HG02943 (cell line): ENCODE measurements around the gene RRM2.
"Not testable (repeated sequence)": the region's sequence is repeated elsewhere in the genome, so short reads cannot be mapped to it uniquely, and the experiment has no call there.

Experiments used
- ATAC-seq: cut with Tn5 transposase; IDR thresholded peaks from one replicate; pipeline ENCODE4 v1.9.1; 2021; ENCODE audit warnings: mild to moderate bottlenecking, low read depth, moderate library complexity; ENCODE audit not compliant: unreplicated experiment

Gene RRM2

DNA sequence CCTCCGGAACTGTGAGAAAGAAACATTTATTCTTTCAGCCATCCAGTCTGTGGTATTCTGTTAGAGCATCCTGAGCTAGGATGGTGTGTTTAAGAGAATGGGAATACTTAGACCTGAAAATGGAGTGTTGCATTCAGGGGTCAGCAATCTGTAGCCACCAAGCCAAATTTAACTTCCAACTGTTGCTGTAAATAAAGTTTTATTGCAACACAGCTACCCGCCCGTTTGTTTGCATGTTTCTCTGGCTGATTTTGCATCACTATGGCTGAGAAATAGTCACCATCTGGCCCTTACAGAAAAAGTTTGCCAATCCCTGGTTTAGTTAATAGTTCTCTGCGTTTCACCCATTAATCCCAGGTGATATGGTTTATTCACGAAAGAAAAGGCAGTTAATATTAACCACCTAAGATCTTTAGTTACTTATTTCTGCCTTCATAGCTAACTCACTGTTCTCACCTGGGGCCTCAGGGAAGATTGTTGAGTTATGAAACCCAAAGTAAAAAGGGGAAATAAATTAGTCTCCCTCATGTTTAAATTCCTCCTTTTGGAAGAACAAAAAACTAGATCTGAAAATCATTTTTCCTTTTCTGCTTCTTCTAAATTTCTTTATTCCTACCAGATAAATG is 32.9 kb upstream of the RRM2 start:
- ATAC-seq = no peak

DNA sequence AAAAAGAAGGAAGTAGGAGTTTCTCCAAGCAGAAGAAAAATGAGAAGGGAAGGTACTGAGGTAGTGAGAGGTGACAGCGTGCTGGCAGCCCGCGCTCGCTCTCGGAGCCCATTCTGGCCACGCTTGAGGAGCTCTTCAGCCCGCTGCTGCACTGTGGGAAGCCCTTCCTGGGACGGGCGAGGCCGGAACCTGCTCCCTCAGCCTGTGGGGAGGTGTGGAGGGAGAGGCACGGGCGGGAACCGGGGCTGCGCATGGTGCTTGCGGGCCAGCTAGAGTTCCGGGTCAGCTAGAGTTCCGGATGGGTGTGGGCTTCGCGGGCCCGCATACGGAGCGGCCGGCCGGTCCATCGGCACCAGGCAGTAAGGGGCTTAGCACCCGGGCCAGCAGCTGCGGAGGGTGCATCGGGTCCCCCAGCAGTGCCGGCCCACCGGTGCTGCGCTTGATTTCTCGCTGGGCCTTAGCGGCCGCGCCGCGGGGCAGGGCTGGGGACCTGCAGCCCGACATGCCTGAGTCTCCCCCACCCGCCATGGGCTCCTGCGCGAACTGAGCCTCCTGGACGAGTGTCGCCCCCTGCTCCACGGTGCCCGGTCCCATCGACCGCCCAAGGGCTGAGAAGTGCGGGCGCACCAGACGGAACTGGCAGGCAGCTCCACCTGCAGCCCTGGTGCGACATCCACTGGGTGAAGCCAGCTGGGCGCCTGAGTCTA is 31.2 kb upstream of the RRM2 start:
- no peak for ATAC-seq

DNA sequence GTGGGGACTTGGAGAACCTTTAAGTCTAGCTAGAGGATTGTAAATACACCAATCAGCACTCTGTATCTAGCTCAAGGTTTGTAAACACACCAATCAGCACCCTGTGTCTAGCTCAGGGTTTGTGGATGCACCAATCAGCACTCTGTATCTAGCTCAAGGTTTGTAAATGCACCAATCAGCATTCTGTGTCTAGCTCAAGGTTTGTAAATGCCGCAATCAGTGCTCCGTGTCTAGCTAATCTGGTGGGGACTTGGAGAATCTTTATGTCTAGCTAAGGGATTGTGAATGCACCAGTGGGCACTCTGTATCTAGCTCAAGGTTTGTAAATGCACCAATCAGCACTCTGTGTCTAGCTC is 30.7 kb upstream of the RRM2 start:
- ATAC-seq = not testable (repeated sequence)

DNA sequence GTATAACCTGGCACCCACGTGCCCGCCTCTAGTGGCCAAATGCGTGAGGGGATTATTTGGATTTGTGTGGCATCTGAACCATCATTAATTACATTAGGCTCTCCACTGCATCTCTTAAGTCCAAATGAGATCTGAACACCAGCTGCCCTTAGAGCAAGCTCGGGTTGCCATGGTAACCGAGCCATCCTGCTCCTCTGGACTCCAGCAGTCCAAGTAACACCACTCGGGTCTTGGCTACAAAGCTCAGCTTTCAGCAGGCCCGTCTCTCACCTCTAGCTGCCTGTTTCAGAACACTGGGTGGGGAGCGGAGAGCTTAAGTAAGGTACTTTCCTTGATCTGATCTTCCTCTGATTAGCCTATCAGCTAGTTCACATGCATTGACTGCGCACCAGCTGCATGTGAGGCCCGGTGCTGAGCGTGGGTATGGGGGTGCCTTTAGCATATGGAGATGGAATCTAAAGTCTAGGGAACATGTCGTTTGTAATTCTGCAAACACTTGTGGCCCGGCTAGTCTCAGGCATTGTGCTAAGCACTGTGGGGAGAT is 28.2 kb upstream of the RRM2 start:
- no peak for ATAC-seq

DNA sequence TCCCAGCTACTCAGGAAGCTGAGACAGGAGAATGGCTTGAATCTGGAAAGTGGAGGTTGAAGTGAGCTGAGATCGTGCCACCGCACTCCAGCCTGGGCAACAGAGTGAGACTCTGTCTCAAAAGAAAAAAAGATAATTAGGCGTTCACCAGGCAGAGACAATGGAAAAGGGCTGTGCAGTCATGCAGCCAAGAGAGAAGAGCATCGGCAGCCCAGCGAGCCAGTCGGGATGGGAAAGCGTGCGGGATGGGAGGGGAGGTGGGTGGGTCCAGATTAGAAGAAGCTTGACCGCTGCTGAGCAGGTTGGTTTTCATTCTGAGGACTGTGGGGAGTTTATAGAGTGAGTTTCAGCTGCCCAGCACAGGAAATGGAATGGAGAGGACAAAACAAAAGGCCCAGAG is 27.4 kb upstream of the RRM2 start:
- ATAC-seq = no peak

DNA sequence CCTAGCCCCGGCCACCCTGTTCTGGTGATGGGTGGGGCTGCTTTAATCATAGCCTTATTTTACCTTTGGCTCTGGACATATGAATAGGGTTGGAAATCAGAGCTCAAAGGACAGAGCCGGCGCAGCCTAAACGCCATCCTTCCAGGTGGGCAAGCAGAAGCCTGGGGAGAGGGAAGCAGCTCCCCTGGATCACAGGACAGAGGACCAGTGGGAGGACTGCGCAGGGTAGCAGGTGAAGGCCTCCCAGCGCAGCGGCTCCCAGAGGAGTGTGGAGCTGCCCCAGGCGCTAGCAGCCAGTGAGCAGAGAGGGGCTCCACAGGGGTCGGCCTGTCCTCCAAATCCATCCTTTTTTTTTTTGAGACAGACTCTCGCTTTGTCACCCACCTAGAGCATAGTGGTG is 25.9 kb upstream of the RRM2 start:
- no peak for ATAC-seq

DNA sequence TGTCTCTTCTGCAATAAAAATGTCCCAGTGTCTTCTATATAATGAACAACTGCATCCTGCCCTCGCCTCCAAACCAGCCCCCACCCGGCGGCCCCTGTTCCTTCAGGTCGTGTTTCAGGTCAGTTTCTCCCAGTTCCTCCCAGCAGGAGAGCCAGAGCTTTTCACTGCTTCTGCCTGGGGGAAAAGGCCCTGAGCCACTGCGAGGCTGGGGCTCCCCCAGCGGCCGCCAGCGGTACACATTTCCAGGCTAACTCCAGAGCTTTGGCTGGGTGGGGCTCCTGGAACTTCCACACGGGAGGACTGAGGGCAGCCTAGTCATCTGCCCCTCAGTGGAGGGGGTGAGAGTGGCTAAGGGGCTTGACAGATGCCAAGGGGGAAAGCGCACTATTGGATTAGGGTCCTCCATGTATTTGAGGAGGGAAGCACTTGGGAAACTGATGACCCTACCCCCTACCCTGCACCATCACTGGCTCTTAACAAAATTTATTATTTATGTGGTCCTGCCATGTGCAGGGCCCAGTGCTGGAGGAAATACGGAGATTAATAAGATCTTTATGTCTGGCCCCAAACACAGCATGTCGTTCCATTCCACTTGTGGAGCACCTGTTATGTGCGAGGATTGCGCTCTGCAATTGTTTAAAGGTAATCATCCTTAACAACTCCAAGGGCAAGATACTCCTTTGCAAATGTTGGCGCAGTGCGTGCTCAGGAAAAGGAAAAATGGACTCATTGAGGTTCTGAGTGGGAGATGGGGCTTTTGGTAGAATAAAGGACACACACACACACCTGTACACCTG is 25.0 kb upstream of the RRM2 start:
- ATAC-seq = no peak

DNA sequence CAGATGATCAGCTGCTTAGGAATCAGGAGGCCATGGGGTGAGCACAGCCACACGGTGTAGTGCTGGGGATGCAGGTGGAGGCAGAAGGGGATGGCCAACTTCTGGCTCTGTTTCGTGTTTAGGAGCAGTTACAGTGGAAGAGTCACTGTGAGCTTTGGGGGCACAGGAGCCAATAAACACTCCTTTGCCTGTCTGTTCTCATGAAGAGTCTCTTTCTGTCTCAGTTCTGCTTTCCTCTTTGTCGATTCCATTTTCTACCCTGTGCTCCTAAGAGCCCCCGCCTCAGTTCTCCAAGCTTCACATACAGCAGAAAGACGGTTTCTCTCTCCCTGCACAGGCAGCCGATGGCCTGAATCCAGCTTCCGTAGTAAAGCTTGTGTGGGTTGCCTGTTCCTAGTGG is 21.0 kb upstream of the RRM2 start:
- ATAC-seq = no peak

DNA sequence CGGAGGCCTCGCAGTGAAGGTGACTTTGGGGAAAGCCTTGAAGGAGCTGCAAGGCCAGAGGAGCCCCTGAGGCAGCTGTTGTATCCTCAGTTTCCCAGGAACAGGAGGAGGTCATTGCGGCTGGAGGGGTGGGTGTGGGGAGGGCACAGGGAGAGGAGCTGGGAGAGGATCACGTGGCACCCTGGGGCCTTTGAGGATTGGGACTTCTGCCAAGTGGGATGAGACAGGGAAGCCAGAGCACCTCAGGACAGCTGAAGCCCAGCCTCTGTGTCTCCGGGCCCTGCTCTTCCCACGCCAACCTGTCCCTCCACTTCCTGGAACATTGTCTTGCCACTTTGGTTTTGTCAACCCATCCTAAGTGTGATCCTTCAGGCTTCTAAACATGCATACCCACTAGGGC is 19.4 kb upstream of the RRM2 start:
- ATAC-seq = no peak

DNA sequence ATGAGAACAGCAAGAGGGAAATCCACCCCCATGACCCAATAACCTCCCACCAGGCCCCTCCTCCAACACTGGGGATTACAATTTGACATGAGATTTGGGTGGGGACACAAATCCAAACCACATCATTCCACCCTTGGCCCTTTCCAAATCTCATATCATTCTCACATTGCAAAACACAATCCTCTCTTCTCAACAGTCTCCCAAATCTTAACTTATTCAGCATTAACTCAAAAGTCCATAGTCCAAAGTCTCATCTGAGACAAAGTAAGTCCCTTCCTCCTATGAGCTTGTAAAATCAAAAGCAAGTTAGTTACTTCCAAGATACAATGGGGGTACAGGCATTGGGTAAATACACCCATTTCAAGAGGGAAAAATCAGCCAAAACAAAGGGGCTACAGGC is 17.6 kb upstream of the RRM2 start:
- not testable (repeated sequence) for ATAC-seq

DNA sequence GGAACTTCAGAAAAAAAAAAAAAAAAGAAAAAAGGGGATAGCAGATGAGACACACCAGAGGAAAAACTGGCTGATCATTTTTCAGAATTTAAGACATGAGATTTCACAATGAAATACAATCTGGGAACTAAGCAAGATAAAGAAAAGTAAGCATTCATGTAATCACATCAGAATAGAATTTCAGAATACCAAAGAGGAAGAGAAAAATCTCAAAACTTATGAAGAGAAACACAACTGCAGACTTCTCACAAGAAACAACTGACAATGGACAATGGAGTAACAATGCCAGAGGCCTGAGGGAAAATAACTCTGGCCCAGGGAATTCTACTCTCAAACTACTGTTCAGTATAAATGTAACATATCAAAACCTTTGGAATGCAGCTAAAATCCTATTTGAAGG is 13.2 kb upstream of the RRM2 start:
- no peak for ATAC-seq

DNA sequence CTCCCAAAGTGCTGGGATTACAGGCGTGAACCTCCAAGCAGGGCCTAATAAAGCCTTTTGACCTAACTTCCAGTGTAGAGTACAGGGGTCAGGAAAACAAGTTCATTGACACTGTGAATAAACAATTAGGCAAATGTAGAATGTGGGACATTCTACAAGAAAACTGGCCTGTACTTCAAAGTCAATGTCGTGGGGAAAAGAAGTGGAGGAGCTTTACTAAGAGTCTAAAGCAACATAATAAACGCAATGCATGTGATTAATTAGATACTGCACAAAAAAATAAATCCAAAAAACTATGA is 3.6 kb upstream of the RRM2 start:
- no peak for ATAC-seq

DNA sequence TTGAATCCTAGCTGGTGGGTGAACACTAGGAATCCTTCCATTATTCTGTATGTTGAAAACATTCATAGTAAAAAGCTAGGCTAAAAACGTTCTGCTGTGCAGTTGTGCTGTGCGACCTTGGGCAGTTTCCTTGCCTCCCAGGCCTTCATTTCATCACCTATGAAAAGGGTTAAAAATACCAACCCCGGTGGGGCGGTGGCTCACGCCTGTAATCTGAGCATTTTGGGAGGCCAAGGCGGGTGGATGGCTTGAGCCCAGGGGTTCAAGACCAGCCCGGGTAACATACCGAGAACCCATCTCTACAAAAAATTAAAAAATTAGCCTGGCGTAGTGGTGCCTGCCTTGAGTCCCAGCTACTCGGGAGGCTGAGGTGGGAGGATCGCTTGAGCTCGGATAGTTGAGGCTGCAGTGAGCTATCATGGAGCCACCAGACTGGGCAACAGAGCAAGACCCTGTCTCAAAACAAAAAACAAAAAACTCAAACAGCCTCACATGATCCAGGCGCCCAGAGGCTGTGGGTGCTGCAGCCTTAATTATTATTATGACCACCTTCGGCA is 2.9 kb upstream of the RRM2 start:
- no peak for ATAC-seq

DNA sequence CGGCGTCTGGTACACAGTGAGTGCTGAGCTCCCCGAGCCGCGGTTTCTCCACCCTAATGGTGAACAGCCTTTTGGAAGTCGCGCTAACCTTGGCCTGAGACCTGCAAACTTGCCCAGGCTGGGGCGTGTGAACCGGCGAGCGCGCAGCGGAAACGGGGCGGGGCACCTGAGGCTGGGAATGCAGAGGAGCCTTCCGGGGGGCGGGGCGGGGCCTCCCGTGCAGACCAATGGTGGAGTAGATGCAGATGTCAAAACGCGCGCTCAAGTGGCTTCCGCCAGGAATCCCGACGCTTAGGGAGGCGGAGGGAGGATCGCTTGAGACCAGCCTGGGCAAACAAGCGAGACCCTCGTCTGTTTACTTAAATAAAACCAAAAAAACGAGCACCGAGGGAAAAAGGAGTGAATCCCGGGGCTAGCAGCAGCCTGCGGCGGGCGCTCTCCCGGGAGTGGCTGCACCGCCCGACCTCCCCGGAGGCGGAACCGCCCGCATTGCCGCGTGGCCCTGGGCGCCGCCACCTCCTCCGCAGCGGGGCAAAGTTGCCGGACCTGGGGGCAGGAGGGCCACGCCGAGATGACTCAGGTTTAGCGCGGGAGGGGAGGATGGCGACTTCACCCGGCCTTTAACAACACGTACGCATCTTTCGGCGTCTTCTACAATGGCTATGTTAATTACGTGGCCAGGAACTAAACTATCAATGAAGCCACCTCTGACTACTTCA is 2.2 kb upstream of the RRM2 start:
- peak; percentile 42 for ATAC-seq

DNA sequence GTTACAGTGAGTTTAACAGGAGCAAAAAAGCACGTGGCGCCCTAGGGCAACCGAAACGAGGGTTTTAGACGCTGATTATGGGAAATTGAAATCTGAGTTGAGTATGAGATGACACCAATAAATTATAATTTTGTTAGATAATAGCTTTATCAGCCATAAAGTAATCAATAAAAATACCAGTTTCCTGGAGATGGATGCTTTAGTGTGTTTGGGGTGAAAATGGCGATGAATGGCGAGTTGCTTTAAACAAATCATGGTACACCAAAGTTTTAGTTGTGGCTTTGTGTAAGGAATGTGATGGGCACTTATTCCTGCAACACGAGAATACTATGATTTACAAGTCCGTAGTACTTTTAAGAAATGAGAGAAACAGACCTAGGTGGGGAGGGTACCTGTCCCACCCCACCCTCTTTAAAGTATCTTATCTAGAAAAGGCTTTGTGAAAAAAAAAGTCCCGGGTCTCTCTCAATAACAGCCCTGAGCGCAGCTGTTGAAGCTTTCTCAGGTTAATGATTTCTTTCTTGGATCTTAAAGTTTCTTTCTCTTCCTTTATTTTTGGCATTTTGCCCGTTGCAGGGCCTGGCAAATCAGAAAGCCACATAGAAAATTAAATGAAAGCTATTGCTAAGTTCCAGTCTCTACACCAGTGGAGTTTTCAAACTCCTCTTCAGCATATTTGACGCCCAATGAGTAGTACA is 1.5 kb upstream of the RRM2 start:
- ATAC-seq = no peak

DNA sequence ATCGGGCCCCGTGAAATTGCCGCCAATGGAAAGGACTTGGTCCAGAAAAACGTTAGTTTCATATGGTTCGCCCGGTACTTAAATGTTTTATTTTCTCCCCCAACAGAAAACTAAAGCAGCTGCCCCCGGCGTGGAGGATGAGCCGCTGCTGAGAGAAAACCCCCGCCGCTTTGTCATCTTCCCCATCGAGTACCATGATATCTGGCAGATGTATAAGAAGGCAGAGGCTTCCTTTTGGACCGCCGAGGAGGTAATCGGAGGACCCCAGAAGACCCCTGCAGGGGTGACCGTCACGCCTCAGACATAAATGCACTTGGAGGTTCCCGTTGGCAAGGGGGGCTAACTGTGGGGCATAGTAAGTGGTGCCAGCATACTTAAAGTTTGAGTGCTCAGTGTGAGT is 742 bp downstream of the RRM2 start:
- no peak for ATAC-seq

DNA sequence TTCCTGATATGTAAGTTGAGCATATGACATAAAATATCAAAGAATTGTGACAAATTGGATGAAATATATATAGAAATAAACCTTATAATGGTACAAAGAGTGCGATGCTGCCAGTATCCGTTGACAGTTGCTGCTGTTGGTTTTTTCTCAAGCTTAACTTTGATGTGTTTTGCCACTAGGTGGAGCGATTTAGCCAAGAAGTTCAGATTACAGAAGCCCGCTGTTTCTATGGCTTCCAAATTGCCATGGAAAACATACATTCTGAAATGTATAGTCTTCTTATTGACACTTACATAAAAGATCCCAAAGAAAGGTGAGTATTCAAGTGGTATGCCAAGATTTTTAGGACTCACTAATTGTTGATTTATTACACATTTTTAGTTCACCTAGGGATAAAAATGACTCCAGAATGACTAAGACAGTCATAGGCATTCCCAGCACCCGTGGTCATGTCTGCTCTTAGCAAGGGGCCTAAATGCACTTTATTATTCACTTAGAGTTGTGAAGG is 2.1 kb downstream of the RRM2 start:
- no peak for ATAC-seq

DNA sequence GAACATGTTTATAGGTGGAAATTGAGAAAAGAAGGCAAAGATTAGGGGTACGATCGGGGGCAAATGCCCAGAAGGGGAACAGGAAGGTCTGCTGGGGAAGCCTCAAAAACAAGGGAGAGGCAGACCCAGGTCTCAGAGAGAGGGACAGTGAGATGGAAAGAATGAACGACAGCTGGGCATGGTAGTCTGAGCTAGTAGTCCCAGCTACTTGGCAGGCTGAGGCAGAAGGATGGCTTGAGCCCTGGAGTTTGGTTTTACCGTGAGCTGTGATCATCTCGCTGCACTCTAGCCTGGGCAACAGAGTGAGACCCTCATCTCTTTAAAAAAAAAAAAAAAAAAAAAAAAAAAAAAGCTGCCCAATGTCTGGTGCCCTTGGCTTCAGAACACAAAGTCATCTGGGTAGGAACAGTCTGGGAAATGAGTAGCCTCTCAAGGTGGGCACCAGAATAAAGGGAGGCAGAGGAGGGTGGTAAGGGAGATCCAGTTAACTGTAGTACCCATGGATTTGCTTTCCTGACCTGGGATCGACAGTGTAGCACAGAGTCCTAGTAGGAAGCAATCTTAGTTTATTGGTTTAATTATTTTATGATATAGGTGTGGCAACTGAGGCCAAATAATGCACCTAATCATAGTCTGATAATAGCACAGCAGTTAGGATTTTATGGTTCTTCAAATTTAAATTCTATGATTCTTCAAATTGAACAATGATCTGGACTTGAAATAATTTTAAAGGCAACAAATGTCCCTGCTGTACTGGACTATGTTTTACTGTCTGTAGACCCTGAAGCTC is 3.5 kb downstream of the RRM2 start:
- ATAC-seq = no peak

DNA sequence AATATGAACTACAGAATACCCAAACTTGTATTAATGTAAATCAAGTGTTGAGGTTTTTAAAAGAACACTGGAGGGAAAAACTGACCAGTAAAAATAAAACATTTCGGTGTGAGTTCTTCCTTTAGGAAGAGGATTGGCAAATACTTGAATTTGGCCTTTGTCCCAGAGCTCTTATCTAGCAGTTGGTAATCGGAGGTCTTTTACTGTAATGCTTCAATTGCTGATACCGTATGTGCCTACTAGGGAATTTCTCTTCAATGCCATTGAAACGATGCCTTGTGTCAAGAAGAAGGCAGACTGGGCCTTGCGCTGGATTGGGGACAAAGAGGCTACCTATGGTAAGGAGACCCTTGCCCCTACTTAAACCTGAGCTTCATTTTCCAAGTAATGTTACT is 4.1 kb downstream of the RRM2 start:
- ATAC-seq = no peak
